HG03196 (cell line): ENCODE results near the gene SNX4.

Source experiments
- ATAC-seq: cut with Tn5 transposase; IDR thresholded peaks from one replicate; pipeline ENCODE4 v1.9.1; 2021; ENCODE audit not compliant: unreplicated experiment

The SNX4 gene

DNA sequence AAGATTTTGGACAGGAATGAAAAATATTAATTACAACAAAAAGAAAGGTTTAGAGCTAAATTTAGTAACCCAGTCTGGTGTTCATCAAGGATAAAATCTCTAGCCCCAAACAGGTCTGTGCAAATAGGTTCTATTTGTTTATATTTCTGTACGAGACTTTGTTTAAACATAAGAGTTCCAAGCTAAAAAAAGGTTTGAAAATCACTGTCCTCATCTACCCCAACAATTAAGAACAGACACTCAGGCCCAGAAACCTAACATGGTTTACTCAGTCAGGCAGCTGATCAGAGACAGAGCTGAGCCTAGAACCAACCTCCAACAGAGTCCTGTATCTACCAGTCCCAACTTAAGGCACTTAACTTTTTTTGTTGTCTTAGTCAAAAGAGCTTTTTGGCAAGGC, 49.3 kb downstream of the SNX4 start:
- ATAC-seq = no peak

DNA sequence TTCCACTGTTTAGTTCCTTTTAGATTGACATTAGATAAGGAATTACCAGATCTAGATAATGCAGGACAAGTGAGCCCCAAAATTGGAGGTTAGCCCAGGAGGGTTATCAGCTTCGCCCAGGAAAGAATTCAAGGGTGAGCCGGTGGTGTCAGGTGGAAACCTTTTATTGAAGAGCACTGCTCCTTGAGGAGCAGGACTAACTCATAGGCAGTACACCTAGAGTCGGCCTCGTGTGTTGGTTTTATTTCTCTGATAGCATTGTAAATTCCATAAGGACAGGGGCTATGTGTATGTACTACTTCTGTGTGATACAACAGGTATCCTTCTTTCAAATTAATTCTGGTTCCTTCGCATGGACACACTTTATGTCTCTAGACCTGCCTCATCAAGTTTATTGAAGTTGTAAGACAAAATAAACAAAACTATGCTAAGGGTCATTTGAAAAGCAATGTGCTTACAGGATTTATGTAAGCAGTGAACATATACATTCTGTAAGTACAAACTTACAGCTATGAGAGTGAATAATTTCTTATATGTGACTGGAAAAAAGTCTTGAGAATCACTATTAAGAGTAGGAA, 57.2 kb downstream of the SNX4 start:
- ATAC-seq = no peak

DNA sequence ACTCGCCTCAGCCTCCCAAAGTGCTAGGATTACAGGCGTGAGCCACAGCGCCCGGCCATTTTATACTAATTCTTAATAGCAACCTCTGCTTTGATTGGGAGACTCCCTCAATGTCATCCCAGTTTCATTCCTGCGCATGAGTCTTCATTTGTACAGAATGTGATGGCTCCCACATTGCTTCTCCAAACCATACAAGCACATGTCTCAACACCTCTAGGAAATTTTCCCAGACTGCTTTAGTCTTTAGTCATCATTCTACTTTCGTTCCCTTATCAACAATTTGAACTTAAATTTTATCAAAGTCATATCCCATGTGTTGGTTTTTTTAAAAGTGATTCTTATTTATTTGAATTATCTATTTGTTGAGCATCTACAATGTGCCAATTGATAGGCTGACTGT, 58.1 kb downstream of the SNX4 start:
- no peak for ATAC-seq

DNA sequence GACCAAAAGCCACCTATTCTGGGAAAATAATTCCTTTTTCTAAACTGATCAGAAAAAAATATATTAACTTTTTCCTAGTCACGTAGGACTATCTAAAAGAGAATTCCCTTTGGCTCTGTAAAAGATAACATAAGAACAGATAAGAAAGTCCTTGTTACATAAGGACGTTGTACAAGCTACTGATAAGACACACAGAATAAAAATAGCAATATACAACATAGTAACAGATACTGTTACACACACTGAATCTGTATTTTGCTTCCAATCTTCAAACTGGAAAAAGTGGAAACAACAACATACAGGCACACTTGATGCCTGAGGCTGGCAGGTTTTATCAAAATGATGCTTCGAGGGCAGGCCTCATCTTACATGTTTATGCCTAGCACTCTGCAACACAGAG, 59.8 kb downstream of the SNX4 start:
- no peak for ATAC-seq

DNA sequence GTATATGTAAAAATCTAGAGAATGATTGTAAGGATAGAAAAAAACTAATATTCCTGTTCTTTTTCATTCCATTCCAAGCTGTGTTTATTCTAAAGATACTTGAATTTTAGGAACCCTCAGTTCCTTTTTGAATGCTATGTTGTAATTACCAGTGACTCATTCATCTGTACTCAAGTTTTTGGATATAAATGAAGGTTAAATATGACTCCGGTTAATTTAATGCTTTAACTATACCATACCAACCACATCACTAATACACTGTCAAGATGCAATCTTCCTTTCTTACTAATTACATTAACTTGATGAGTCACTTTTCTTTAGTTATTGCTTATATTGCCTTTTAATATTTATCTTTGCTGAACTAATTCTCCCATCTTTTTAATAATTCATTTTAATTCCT, 76.1 kb downstream of the SNX4 start:
- ATAC-seq = no peak

DNA sequence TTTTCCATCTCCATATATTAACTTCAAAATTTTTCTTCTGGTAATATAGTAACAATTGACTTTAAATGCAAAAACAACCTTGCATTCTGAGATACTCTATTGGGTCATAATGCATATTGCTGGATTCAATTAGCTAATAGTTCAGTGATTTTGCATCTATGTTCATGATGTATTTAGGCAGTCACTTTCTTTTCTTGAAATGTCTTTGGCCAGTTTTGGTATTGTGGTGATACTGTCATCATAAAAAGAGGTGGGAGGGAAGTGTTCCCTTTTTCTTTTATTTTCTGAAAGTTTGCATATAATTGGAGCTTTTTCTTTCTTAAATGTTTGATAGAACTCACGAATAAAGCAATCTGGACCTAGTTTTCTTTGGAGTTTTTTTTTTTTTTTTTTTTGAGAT, 77.5 kb downstream of the SNX4 start:
- ATAC-seq = no peak

DNA sequence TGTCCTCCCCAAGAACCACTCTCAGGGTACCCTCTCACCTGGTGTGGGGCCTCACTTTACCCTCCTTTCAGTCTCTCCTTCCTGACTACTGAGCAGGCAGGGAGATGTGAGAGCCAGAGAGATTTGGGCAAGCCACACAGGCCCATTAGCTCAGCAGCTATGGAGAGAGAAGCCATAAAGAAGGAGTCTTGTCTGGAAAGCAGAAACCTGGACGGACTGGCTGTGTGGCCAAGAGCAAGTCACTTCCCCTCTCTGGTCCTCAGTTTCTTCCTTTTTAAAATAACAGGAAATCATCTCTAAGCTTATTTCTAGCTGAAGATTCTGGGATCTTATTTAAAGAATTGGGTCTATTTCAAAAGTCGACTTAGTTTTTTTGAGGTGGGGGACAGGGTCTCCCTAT, 79.0 kb downstream of the SNX4 start:
- no peak for ATAC-seq

DNA sequence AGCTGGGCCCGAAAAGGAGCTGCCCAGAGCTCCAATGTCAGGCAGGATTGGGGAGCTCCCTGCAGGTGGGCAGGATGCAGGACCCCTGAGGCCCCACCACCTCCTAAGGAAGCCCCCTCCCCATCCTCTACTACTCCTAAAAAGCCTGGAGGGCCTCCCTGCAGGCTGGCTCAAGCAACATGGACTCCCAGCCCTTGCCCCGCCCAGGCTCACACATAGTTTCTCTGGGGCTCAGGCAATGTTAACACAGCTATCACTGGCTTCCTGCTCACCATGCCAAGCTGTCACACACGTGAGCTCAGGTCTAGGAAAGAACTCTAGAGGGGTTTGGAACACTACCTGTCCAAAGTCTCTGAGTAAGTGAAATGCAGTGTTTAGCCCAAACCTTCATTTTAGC, 79.4 kb downstream of the SNX4 start:
- ATAC-seq = no peak

DNA sequence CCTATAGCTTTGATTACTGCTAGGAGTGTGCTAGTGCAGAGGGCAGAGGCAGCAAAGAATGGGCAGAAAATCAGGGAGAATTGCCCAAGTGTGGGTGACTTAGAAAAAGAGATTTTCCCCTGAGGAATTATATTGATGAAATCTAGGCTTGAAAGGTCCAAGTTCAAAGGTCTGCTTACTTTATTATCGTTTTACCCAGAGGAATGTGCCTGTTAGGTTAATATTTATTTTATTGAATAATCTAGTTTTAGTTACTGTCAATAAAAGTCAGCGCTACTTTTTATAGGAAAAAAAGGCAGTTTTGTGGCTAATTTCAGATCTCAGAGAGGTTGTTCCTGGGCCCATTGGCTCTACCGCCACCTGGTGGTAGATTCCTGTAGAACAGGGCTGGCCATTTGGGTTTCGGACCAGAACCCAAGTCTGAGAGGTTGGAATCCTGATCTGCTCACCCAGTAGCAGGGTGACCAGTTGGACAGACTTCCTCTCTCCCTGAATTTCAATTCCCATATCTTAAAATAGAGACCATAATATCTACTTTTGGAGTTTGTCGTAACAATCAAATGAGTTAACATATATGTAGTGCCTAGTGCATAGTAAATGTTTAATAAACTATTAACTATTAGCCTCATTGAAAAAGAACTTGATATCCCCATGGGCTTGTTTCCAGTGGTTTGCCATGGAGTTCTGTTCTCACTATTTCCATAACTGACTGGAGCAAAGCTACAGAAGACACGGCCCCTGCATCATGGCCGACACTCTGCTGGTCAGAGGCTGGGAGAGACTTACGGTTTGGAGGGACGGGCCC, 82.2 kb downstream of the SNX4 start:
- no peak for ATAC-seq

DNA sequence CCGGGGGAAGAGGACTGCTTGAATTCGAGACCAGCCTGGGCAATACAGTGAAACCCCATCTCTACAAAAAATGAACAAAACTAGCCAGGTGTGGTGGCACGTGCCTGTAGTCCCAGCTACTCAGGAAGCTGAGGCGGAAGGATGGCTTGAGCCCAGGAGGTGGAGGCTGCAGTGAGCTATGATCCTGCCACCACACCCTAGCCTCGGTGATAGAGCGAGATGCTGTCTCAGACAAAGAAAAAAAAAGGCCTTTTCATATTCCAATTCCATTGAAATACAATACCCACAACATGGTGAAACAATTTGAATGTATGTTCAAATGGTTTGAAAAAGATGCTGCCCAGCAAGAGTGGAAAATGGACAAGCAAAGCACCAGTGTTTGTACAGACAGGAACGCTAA, 83.1 kb downstream of the SNX4 start:
- ATAC-seq = no peak

DNA sequence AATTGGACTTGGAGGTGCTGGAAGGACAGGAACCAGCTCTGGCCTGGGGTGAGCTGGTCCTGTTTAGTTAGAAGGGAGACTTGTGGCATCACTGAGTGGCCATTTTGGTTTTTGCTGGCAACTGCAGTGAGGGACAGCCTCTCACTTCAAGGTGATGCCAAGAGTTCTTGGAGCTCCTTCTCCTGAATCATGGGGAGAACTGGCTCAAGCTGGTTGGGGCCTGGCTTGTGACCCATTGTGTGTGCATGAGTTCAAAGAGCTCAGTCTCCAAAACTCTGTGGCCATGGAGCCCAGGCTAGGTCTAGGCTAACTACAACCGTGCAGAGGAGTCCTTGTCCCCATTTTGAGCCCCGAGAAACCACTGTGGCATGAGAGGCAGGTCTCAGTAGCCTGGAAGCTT, 84.8 kb downstream of the SNX4 start:
- ATAC-seq = no peak

DNA sequence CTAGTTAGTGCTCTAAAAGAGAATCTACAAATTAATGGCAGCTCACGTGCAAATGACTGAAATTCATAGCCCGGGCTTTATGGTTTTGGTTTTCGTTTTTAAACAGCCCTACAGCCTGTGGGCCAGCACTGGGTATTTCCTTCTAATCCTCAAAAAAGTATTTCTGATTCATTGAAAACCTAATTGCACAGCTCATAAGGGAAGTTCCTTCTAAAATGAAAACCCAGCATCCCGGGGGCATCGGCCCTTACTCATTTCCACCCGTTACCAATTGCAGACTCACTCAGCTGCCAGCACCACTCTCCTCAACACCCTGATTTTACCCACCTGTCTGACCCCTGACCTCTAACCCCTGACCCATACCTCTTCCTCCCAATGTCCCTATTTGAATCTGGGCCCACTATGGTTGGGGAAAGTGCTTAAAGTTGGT, 85.4 kb downstream of the SNX4 start:
- peak; percentile 49 for ATAC-seq

DNA sequence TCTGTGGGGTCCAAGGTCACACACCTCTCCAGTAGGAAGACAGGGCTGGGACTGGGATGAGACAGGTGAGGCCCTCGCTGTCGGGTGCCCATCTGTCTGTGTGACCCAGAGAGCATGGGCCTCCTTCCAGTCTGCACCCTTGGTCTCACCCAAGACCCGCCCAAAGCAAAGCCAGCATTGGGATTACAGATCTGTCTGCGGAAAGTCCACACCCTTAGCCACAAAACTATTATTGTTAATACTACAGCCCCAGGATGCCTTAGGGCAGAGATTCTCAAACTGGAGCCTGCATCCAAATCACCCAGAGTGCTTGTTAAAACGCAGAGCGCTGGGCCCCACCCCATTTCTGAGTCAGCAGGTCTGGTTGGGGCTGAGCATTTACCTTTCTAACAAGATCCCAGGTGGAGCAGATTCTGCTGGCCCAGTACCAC, 86.4 kb downstream of the SNX4 start:
- no peak for ATAC-seq

DNA sequence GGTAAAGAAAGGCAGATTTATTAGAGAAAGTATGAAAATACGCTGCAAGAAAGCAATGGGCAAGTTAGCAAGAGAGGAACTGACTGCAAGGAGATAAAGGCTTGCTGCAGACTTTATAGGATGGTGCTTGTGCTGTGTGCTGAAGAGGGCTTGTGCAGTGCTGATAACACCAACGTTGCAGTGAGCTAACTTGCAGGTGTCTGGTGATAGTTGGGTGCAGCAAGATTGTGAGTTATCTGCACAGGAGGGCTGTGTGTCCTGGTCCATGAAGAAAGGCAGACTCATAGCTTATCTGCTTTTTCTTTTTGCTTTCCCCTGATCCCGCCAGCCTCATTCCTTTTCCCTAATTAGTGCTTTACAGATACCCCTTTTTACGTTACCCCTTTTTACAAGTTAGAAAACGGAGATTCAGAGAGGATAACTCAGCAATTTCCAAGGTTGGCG, 86.9 kb downstream of the SNX4 start:
- ATAC-seq = no peak

DNA sequence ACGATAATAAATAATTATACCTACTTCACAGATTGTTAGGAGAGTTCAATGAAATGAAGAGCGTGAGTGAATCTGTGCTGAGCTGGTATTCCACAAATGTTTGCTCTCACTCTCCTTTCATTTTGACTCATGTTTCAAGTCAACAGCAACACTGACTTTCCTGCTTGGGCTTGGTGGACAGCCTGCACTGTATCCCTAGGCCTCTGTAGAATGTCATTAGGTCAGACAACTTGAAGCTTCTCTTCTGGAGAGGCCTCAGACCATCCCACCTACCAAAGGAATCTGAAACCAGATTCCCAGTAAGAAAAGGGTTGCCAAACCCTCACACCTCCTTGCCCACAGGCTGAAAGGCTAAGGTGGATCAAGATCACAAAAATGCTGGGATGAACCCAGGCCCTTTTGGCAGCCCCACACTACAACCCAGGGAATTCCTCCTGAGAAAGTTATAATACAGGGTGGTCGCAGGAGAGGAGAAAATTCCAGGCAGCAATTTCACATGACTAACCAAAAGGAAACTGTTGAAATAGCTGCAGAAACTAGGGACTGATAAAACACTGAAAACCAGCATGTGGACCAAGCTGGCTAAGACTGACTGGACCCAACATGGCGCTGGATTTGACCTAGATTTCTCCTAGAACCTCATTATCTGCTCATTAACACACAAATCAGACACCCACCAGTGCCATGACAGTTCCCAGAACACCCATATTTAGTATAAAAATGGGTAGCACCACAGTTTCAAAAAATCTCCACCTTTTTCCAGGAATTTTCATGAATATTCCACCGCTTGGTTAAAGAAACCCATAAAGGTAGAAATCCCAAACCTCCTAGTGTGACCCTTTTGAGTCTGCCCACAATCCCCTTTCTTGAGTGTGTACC, 87.9 kb downstream of the SNX4 start:
- no peak for ATAC-seq

DNA sequence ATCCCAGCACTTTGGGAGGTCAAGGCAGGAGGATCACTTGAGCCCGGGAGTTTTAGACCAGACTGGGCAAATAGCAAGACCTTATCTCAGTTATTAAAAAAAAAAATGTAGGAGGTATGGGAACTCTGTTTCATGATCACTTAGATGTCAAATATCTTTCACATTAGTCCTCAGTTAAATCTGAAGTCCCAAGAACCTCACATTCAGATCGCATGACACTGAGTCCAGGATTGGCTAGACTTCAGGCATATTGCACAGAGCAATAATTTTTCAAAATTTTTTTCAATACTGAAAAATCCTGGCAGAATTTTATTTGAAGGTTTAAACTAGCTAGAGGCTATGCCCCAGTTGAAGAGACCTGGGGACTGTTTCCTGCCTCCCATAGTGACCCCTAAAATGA, 88.6 kb downstream of the SNX4 start:
- no peak for ATAC-seq

DNA sequence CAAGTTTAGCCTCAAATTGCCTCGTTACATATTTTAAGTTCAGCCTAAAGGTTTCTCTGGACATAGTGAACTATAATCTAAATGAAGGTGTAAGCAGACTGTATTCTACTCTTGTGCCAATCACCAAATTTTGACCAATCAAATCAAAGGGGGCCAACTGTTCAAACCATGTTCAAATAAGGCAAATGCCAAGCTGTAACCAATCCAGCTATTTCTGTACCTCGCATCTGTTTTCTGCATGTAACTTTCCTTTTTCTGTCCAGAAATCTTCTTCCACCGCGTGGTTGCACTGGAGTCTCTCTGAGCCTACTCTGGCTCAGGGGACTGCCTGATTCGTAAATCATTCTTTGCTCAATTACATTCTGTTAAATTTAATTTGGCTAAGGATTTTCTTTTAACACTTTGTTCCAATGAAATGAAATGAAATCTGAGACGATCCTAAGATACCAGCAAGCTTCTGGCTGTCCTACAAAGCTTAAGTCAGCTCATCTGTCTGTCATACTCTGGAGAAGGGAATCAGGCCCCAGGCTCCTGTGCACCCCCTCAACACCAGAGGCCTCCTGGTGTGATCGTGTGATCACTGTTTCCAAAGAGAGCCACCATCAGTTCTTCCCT, 91.7 kb downstream of the SNX4 start:
- ATAC-seq = no peak

DNA sequence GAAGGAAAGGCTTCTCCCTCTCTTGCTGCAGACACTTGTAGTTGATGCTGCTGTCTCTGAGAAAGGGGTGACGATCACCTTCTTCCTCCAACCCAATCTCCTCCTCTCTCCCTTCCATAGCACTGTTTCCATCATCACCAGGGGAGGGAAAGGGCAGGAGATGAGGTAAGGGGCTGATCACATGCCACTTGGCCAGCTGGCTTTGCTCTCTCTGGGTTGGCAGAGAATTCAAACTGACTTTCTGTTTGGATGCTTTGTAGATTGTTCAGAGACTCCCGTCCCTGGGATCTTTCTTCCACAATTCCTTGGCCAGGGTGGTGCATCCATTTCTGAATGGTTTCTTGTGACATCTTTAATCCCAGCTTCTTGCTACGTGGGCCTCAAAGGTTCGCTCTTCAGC, 101.7 kb downstream of the SNX4 start:
- no peak for ATAC-seq

DNA sequence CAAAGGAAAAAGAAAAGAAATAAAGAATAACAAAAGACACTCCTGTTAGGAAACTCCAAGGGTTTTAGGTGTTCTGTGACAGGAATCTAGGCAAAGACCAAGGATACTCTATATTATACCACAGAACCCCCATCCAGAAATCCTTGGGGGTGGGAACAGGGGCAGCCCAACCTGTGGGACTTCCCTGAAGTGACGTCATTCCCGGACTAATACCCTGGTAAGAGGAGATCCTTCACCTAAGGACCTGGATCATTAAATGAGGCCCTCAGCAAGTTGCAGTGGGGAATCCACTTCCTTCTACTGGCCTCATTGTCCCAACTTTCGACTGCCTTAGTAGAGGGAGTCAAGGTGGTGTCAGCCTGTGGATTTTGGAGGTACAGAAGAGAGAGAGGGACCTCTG, 103.8 kb downstream of the SNX4 start:
- ATAC-seq = no peak

DNA sequence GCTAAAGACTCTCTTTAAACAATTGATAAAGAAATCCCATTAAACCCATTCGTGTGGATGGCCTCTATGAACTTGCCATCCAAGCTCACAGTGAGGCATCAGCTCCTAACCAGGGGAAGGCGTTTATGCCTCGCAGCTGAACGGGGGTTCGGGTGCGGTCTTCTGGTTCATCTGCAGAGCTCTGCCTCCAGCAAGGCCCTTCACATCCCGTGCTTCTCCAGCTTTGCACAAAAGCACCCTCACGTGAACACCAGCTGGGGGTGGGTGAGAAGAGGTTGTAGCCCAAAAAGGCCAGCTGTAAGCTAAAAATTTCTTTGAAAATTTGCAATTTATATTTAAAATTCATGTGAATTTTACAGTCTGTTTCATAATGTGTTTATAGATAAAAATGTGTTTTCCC, 105.3 kb downstream of the SNX4 start:
- ATAC-seq = no peak

DNA sequence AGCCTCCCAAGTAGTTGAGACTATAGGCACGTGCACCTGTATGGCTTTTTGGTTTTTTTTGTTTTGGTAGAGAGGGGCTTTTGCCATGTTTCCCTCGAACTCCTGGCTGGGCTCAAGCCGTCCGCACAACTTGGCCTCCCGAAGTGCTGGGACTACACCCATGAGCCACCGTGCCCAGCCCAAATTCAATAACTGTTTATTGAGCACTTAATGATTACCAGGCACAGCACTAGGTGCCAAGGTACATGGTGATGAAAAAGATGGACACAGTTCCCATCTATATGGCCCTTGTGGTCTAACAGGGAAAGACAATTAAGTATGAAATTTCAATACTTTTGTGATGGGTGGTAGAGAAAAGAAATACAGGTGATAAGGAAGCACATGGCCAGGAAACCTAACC, 109.1 kb downstream of the SNX4 start:
- ATAC-seq = no peak
